GM18909 (cell line): Measurements from ENCODE around the gene FEM1A.
"Not testable (repeated sequence)": the region's sequence is repeated elsewhere in the genome, so short reads cannot be mapped to it uniquely, and the experiment has no call there.

Source experiments
- ATAC-seq: cut with Tn5 transposase; IDR thresholded peaks from one replicate; pipeline ENCODE4 v1.9.1; 2021; ENCODE audit warnings: mild to moderate bottlenecking; ENCODE audit not compliant: unreplicated experiment, poor library complexity

The FEM1A gene, protein sequence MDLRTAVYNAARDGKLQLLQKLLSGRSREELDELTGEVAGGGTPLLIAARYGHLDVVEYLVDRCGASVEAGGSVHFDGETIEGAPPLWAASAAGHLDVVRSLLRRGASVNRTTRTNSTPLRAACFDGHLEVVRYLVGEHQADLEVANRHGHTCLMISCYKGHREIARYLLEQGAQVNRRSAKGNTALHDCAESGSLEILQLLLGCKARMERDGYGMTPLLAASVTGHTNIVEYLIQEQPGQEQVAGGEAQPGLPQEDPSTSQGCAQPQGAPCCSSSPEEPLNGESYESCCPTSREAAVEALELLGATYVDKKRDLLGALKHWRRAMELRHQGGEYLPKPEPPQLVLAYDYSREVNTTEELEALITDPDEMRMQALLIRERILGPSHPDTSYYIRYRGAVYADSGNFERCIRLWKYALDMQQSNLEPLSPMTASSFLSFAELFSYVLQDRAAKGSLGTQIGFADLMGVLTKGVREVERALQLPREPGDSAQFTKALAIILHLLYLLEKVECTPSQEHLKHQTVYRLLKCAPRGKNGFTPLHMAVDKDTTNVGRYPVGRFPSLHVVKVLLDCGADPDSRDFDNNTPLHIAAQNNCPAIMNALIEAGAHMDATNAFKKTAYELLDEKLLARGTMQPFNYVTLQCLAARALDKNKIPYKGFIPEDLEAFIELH

DNA sequence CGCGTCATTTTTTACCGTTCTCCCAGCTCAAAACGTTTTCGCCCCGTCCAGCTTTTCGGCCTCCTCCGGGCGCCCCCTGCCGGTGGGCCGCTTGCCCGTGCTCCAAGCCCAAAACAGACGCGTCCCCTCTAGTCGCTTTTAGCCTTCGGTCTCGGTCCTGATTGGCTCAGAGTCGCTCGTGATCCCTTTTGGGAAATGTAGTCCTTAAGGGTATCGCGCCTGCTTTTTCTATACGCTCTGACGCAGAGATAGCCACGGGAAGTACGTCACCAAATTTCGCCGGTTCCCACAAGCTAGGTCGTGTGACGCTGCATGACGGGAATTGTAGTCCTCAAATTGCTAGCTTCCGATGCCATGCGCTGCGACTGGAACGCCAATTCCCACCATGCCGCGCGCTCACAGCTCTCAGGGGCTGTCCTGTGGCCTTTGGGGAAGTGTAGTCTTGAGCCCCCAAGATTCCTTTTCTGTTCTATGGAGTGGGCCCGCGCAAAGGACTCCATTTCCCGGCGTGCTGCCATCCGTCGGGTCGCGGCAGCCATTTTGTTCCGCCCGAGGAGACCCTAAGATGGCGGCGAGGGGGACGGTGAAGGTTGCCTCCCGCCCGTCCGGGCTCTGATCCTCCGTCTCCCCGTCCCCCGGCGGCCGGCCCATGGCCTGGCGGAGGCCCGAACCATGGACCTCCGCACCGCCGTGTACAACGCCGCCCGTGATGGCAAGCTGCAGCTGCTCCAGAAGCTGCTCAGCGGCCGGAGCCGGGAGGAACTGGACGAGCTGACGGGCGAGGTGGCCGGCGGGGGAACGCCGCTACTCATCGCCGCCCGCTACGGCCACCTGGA lies at the start of gene FEM1A:
Gene FEM1A, plus strand, starts transcription at position 552 of the 836 bp plus-strand sequence. Its CDS starts 121 bp downstream, at position 673.
- peak; percentile 91 for ATAC-seq

DNA sequence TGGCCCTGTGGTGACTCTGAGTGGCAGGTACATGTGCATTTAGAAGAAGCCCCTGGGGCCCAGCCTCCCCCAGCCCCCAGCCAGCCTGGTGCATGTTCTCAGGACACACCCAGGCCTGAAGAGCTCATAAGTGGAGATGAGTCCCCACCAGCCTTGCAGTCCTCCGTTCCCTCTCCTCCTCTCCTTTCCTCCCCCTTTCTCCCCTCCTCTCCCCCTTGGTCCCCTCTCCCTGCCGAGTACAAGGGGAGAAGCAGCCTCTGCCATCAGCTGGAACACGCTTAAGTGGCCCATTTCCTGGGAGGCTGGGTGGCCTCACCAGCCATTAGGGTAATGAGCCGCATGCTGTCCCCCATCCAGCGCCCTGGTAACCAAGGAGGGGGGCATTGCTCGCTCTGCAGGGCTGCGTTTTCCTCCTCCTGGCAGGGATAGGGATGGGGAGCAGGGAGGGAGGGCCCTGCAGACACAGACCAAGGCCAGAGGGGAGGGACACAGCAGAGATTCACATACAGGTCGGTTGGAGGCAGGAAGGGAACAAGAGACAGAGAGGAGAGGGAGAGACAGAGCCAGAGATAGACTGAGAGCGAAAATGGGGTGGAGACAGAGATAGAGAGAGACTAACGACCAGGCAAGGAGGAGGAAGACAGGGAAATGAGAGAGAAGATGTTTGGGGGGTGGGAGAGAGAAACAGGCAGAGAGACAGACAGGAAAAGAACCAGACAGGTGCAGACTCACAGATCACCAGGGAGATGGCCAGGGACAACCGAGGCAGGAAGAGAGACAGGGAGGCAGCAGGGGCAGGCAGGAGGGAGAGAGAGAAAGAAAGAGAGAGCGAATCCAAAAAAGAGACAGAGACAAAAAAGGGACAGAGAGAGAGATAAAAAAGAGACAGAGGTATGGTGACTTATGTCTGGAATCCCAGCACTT lies 48.5 kb upstream of the FEM1A start:
- ATAC-seq: no peak

DNA sequence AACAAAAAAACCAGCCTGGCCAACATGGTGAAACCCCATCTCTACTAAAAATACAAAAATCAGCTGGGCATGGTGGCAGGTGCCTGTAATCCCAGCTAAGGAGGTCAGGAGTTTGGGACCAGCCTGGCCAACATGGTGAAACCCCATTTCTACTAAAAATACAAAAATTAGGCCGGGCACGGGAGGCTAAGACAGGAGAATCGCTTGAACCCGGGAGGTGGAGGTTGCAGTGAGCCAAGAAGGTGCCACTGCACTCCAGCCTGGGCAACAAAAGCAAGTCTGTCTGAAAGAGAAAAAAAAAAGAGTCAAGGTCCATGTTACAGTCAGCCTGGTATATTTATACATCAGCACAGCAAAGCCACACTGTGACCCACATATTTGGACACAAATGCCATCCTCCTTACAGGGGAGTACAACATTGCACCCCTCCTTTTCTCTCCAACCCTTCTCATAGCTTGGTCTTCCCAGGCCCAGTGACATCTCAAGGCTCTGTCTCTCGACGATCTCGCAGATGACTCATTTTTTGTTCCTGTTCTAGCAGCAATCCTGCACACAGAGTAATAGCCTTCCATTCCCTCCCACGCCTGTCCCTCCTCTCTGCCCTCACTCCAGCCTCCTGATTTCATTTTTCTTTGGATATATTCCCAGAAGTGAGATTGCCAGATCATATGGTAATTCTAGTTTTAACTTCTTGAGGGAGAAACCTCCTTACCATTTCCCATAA lies 46.9 kb upstream of the FEM1A start:
- no peak for ATAC-seq

DNA sequence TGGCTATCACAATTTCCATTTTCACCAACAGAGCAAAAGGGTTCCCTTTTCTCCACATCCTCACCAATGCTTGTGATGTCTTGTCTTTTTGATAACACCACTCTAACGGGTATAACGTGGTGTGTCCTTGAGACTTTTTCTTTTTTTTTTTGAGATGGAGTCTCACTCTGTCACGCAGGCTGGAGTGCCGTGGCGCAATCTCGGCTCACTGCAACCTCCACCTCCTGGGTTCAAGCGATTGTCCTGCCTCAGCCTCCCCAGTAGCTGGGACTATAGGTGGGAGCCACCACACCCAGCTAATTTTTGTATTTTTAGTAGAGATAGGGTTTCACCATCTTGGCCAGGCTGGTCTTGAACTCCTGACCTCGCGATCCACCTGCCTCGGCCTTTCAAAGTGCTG lies 46.4 kb upstream of the FEM1A start:
- not testable (repeated sequence) for ATAC-seq

DNA sequence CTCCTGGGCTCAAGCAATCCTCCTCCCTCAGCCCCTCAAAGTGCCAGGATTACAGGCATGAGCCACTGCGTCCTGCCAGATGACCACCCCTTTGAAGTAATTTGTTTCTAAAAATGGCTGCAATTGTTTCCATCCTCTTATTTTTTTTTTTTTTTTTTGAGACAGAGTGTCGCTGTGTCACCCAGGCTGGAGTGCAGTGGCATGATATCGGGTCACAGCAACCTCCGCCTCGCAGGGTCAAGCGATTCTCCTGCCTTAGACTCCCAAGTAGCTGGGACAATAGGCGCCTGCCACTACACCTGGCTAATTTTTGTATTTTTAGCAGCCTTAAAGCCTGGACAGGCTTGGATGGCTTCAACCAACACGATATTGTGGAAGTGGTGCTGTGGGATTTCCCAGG lies 45.5 kb upstream of the FEM1A start:
- ATAC-seq: no peak

DNA sequence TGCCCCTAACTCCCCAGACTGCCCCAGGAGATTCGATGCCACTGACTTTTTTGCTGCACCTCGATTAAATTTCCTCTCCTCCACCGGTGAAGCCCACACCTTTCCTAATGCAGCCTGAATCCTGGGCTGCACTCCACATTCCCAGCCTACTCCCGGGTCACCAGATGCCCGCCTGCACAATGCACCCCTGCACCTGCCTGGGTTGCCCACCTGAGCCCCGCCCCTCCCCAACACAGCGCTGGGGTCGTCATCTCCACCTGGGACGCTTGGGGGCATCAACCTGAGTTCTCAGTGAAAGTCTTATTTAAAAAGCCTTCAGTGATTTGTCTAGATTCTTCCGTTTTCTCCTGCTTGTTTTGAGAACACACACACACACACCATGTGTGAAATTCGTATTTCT lies 43.3 kb upstream of the FEM1A start:
- no peak for ATAC-seq

DNA sequence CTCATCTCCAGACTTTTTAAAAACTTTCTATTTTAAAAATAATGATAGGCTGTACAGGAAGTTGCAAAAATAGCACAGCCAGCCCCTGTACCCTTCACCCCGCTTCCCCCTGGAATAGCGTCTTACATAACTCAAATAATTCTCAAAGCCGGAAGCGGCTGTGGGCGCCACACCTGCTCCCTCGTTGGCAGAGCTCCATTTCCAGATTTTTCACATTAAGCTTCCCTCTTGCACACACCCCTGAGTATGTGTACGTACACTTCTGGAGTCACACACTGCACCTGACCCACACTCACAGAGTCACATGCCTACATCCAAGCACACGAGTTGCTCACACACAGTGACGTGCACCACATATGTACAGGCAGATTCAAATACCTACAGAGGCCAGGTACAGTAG lies 42.9 kb upstream of the FEM1A start:
- no peak for ATAC-seq

DNA sequence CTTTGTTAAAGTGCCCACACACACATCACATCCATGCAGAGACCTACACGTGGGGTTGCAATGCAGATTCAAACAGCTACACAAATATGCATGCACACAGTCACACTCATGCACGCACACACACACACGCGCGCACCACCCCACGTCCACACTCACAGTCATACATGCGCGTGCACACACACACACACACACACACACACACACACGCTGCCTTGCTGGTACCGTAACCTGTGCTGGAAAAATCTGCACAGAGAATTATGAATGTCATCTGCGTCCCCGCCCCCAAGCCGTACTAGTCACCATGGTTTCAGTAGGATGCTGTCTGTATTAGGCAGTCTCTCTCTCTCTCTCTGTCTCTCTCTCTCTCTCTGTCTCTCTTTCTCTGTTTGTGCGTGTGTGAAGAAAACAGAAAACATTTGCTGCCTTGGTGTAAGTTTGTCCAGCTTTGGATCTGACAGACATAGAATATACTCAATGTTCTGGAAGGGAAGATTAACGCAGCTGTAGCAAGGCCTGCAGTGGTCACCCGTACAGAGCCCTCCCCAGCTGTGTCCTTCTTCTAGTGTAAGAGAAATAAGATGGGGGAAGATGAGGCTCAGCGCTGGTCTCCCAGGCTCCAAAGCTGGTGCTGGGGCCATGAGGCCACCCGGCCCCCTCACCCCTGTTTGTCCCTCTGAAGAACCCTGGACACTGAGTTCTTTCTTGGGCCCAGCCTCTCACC lies 41.5 kb upstream of the FEM1A start:
- no peak for ATAC-seq

DNA sequence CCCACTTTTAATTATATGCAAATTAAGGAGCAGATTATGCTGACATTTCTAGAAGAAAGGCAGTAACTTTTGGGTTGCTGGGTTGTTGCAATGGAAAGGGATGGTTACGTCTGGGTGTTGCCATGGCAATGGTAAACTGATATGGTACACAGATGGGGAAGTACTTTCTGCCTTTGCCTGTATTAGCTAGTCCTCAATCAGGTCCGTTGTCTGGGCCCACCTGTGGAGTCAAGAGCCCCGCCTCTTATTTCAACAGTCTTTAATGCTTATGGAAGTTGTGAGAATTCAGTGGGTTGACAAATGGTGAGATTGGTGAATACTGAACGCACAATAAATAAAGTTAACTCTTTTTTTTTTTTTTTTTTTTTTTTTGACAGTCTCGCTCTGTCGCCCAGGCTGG lies 37.3 kb upstream of the FEM1A start:
- no peak for ATAC-seq

DNA sequence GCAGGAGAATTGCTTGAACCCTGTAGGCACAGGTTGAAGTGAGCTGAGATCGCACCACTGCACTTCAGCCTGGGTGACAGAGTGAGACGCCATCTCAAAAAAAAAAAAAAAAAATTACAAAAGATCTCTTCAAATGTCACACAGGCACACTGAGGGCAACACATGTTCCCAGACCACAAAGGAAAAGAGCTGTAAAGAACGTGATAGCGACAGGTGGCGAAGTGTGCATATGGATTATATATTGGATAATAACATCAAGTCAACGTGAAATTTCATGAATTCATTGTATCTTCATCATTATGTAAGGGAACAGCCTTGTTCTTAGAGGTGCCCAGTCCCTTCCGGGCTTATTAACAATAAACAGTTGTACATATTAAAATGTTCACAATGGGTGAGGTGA lies 36.1 kb upstream of the FEM1A start:
- ATAC-seq: no peak

DNA sequence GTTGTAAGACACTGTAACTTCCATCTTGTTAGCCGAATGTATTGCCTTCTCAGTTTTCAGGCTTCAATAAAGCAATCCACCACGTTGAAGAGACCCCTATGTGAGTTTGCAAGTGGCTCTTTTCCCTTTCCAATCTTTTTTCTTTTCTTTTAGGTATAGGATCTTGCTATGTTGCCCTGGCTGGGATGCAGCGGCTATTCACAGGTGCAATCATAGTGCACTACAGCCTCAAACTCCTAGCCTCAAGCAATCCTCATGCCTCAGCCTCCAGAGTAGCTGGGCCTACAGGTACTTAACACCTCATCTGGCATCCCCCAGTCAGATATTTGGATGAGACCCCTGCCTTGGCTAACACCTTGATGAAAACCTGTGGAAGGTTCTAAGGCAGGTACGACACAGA lies 33.5 kb upstream of the FEM1A start:
- ATAC-seq: no peak

DNA sequence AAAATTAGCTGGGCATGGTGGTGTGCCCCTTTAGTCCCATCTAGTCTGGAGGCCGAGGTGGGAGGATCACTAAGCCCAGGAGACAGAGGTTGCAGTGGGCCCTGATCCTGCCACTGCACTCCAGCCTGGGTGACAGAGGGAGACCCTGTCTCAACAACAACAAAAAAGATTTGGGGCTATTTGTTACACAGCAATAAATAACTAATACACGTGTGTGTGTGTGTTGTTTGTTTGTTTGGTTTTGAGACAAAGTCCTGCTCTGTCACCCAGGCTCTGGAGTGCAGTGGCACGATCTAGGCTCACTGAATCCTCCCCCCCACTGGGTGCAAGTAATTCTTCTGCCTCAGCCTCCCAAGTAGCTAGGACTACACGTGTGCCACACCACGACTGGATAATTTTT lies 32.9 kb upstream of the FEM1A start:
- ATAC-seq: no peak

DNA sequence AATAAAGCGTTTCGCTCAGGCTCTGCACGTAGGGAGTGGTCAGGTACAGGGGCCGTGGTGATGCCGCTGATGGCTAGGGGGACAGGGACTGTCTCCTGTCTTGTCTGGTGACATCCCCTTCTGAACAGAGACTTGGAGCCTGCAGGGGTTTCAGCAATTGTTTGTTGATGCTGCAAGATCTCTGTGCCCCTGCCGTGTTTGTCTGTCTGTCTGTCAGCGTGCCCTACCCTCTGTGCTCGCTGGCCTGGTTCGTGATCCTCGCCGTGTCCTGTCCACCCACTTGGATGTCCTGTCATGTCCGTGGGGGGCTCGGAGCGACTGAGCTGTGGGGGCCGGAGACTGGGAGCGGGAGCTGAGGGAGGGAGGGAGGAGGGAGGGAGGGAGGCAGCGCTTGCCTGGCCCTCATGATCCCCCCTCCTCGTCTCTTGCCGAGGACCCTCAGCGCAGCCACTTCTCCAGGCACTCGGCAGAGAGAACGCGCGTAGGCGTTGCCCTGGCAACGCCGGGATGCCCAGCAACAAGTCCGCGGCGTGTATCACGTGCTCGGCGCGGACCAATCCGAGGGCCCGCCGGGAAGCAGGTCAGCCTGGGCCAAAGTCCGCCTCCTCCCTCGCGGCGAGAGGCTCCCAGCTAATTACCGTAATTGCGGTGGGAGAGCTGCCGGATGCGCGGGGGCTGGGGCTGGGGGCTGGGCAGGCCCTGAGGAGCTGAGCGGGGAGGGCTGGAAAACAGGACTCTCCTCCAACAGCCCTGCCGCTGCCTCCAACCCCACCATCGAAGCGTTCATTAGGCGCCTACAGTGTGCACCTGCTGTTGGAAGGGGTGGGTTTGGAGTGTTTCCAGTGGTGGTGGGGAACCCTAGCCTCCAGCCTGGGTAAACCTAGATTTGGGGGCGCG lies 31.9 kb upstream of the FEM1A start:
- ATAC-seq: peak; percentile 58

DNA sequence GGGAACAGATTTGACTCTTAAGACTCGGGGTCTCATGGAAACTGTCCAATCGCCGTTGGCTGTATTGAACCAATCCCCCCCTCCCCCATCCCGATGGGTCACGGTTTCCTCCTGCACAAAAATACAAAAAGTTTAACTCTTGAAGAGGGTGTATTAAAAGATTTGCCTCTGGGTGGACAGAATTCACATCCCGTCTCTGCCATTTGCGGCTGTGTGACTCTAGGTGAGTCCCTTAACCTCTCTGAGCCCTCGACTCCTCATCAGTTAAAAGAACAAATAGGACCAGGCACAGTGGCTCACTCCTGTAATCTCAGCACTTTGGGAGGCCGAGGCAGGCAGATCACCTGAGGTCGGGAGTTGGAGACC lies 31.3 kb upstream of the FEM1A start:
- no peak for ATAC-seq

DNA sequence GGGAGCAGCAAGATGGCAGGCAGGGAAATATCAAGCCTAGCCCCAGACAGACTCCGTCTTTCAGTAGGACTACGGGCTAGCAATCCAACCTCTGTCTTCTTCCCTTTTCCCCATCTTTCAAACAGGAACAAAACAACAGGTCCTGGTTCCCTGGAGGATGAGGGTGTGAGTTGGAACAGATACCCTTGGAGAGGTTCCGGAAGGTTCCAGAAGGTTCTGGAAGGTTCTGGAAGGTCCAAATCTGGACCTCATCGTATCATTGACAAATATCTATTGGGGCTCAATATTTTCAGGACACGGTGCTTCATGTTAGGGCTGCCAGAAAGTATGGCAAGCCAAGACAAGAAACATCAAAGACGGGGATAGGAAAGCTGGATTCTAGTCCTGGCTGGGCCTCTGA lies 28.5 kb upstream of the FEM1A start:
- ATAC-seq: no peak

DNA sequence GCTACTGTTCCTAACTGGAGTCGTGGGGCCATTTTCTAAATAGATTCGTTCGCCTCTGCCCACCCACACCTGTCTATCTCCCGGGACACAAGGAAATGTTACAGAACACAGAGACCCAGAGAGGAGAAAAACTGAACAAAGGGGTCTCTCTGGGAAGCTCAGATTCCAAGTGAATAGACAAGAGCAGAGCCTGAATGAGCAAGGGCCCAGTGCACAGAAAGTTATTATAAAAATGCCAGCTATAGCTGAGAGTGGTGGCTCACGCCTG lies 27.2 kb upstream of the FEM1A start:
- no peak for ATAC-seq

DNA sequence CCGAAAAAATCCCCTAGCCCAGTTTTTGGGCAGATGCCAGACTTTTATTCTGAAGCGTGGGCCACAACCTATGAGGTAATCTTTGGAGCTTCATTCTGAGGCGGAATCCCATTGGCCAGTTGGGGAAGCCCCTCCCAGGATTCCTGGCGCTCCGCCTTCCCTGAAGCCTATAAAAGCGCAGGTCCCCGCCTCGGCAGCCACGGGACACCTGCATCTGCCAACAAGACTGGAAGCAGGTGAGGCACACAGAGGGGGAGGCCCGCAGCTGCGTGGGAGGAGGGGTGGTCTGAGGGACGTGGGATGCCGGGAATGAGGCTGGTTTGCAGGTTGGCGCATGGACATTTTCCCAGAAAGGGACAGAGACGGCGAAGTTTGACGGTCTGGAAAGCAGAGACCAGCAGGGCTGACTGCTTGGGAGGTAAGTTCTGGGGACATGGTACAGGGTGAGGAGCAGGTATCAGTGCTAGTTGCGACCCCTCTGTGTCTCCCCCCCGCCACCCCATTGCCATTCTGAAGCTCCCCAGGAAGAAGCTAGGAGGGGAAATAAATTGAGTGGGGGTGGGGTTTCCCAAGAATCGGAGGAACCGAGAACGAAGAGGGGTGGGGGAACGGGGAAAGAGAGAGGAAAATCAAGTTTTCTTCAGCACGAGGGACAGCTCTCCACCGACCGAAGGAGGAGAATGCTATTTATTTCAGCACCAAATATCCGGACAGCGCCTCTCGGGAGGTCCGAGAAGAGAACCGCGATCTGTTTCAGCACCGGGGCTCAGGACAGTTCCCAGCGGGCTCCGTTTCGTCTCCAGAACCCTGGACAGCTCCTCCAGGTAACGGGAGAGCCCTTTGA lies 22.4 kb upstream of the FEM1A start:
- no peak for ATAC-seq
